HFFc6 (cell line): ENCODE results near the gene ZNF660. TPM values are rescaled to one million over a fixed set of nuclear protein-coding genes. Genes with fewer than 3 reads are reported as not detected.
A peak's percentile ranks its signal among the peaks of the same experiment; 100 is the strongest.

Source experiments
- DNase-seq: peaks from one replicate; pipeline ENCODE4 v3.0.0-alpha.2; 2018
- H3K27ac Mint-ChIP-seq: 2 replicates; pipeline ENCODE4 v1.8.0; 2020; ENCODE audit warnings: mild to moderate bottlenecking, mixed read lengths
- H3K27me3 Mint-ChIP-seq: 2 replicates; pipeline ENCODE4 v1.8.0; 2021; ENCODE audit warnings: mild to moderate bottlenecking, moderate library complexity, mixed read lengths; ENCODE audit not compliant: insufficient read depth
- H3K36me3 Mint-ChIP-seq: 2 replicates; pipeline ENCODE4 v1.8.0; 2021; ENCODE audit warnings: low read depth, mixed read lengths
- H3K4me1 Mint-ChIP-seq: 2 replicates; pipeline ENCODE4 v1.8.0; 2020; ENCODE audit warnings: low read depth, mixed read lengths
- H3K4me3 Mint-ChIP-seq: 2 replicates; pipeline ENCODE4 v1.8.0; 2020; ENCODE audit warnings: mild to moderate bottlenecking, moderate library complexity, mixed read lengths
- H3K9me3 Mint-ChIP-seq: 2 replicates; pipeline ENCODE4 v1.8.0; 2020; ENCODE audit warnings: mild to moderate bottlenecking, mixed read lengths
- total RNA-seq, 6 experiments: library from RNA; stranded (reverse); fragmentation: NEBNext Ultra II Directional; extraction: Animal tissue kit (Norgen Biotek cat#: 25700); gene quantifications; 2 replicates in 1 of 6; 3 replicates in 5 of 6; pipeline ENCODE4 v1.2.3, GENCODE V29; 2021
- TF ChIP-seq, protein P1 (sequence below): fragments of 200-600 bp; sonication (generic); IDR thresholded peaks from 2 replicates; pipeline ENCODE4 v1.5.0; 2021; ENCODE audit warnings: antibody characterized with exemption, mild to moderate bottlenecking

ZNF660 gene
- total RNA-seq, 6 experiments from 2014 or later, result 0.05 to 0.23 (median 0.14) TPM

DNA sequence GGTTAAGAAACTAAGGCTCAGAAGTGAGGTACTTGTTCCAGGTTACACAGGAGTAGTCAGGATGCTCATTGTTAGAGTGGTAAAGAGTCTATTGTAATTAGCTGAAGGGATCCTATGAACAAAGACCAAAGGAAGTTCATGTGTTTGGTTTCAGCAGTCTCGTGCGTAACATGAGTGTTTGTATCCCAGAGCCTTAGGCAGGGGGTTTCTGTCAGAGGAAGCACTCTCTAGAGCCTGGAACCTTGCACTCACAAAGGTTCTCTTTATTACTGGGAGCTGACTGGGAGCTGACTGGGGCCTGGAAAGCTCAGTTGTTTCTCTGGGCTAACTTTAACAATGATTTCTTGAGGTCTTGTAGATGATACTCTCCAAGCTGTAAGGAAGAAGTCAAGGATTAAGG is 44.0 kb downstream of the ZNF660 start:
- Mint-ChIP-seq H3K4me3 (no peak overlapping the region), H3K27me3 (no peaks in the 10 kb centered on the region), H3K36me3 (peaks cover 13% of the 10 kb centered on the region), H3K4me1 (peaks cover 19% of the 10 kb centered on the region), H3K27ac (no peak overlapping the region), H3K9me3 (no peaks in the 10 kb centered on the region)
- TF ChIP-seq, protein P1, sequence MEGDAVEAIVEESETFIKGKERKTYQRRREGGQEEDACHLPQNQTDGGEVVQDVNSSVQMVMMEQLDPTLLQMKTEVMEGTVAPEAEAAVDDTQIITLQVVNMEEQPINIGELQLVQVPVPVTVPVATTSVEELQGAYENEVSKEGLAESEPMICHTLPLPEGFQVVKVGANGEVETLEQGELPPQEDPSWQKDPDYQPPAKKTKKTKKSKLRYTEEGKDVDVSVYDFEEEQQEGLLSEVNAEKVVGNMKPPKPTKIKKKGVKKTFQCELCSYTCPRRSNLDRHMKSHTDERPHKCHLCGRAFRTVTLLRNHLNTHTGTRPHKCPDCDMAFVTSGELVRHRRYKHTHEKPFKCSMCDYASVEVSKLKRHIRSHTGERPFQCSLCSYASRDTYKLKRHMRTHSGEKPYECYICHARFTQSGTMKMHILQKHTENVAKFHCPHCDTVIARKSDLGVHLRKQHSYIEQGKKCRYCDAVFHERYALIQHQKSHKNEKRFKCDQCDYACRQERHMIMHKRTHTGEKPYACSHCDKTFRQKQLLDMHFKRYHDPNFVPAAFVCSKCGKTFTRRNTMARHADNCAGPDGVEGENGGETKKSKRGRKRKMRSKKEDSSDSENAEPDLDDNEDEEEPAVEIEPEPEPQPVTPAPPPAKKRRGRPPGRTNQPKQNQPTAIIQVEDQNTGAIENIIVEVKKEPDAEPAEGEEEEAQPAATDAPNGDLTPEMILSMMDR, result no peak
- no peak for DNase-seq

DNA sequence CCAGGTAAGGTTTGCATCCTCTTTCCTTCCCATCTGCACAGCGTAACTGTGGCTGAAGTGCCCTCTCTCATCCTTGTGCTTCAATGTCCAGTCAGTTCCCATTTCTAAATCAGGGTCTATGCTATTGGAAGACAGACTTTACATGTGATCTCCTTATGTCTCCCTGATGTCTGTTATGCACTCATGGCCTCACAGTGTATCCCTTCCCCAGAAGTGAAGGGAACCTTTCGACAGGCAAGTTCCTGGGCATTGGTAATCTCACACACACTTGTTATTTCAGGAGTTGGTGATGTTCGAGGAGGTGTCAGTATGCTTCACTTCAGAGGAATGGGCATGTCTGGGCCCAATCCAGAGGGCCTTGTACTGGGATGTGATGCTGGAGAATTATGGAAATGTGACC is 47.4 kb downstream of the ZNF660 start:
- no peak for DNase-seq
- peaks cover 44% of the 10 kb centered on the region for H3K36me3 Mint-ChIP-seq
- H3K27ac Mint-ChIP-seq, result no peak overlapping the region
- no peaks in the 10 kb centered on the region for H3K4me1 Mint-ChIP-seq
- TF ChIP-seq, protein P1, result no peak
- H3K4me3 Mint-ChIP-seq, result no peak overlapping the region
- no peaks in the 10 kb centered on the region for H3K27me3 Mint-ChIP-seq
- H3K9me3 Mint-ChIP-seq, result peaks cover 5% of the 10 kb centered on the region; the same call in 1 of the 2 replicates

DNA sequence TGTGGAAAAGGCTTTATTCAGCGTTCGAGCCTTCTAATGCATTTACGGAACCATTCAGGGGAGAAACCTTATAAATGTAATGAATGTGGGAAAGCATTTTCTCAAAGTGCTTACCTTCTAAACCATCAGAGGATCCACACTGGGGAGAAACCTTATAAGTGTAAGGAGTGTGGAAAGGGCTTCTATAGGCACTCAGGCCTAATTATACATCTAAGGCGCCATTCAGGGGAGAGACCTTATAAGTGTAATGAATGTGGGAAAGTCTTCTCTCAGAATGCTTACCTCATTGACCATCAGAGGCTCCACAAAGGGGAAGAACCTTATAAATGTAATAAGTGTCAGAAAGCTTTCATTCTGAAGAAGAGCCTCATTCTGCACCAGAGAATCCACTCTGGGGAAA is 57.6 kb downstream of the ZNF660 start:
- H3K27ac Mint-ChIP-seq, result no peak overlapping the region
- peaks cover 87% of the 10 kb centered on the region for H3K36me3 Mint-ChIP-seq
- H3K4me1 Mint-ChIP-seq, result no peaks in the 10 kb centered on the region
- peaks cover 45% of the 10 kb centered on the region for H3K9me3 Mint-ChIP-seq
- DNase-seq, result no peak
- TF ChIP-seq, protein P1, result no peak
- 0 out of 2 replicates have a peak, but pooled peaks cover 2% of the 10 kb centered on the region for H3K27me3 Mint-ChIP-seq
- H3K4me3 Mint-ChIP-seq, result no peak overlapping the region

DNA sequence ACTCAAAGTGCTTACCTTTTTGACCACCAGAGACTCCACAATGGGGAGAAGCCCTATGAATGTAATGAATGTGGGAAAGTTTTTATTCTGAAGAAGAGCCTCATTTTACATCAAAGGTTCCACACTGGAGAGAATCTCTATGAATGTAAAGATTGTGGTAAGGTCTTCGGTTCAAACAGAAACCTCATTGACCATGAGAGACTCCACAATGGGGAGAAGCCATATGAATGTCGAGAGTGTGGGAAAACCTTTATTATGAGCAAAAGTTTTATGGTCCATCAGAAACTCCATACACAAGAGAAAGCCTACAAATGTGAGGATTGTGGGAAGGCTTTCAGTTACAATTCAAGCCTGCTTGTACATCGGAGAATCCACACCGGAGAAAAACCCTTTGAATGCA is 58.3 kb downstream of the ZNF660 start:
- peaks cover 45% of the 10 kb centered on the region for H3K9me3 Mint-ChIP-seq
- H3K36me3 Mint-ChIP-seq, result peaks cover 81% of the 10 kb centered on the region
- H3K4me1 Mint-ChIP-seq, result peaks cover 6% of the 10 kb centered on the region

DNA sequence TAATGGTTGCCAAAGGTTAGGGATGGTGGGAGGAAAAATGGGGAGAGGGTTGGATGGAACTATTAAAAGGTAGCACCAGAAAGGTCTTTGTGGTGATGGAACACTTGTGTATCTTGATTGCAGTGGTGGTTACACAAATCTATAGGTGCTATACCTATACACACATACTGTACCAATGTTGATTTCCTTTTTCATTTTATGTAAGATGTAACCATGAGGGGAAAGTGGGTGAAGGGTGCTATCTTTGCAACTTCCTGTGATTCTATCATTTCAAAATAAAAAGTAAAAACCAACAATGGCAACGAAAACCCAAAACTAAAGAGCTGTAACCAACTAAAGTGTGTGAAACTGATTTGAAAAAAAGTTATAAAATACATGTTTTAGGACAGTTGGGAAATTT is 63.0 kb downstream of the ZNF660 start:
- Mint-ChIP-seq H3K4me3 (peak overlapping the region; percentile 98), H3K4me1 (peaks cover 22% of the 10 kb centered on the region), H3K36me3 (peaks cover 60% of the 10 kb centered on the region), H3K9me3 (peaks cover 13% of the 10 kb centered on the region), H3K27me3 (0 out of 2 replicates have a peak, but pooled peaks cover 2% of the 10 kb centered on the region), H3K27ac (peak overlapping the region; percentile 88)
- TF ChIP-seq, protein P1, result no peak
- no peak for DNase-seq

More for the DNA sequence above, 58.3 kb downstream of the ZNF660 start:
- no peak overlapping the region for H3K4me3 Mint-ChIP-seq
- TF ChIP-seq, protein P1, result no peak
- H3K27me3 Mint-ChIP-seq, result 0 out of 2 replicates have a peak, but pooled peaks cover 2% of the 10 kb centered on the region
- no peak for DNase-seq
- no peak overlapping the region for H3K27ac Mint-ChIP-seq
